Endothelial cell of umbilical vein (primary cell): ENCODE results near the gene CNFN. TPM values are rescaled to one million over a fixed set of nuclear protein-coding genes. Genes with fewer than 3 reads are reported as not detected.

Source experiments
- BruUV-seq: library from RNA; stranded (reverse); fragments of 400-500 nt; replicated peaks from 2 replicates; lab custom pipeline; 2021; lab: Mats Ljungman, UMichigan
- CTCF ChIA-PET: fragments of 300-600, 350-600 bp; sonication (Branson Sonifier 250); formaldehyde crosslinking; loops from one replicate; lab custom pipeline; 2021; ENCODE audit warnings: antibody characterized with exemption, inconsistent platforms; lab: Charles Lee
- POLR2A ChIA-PET: fragments of 300-600, 350-600 bp; sonication (Branson Sonifier 250); formaldehyde crosslinking; loops from one replicate; lab custom pipeline; 2021; ENCODE audit warnings: antibody characterized with exemption, inconsistent platforms; lab: Charles Lee
- DNase-seq: peaks from one replicate; pipeline ENCODE4 v3.0.0-alpha.2; 2011; ENCODE audit warnings: low read depth, low spot score
- FAIRE-seq: peaks from 2 replicates; lab custom pipeline; 2011; peaks lifted over from hg19 to GRCh38; lab: Jason Lieb, UNC
- H2AFZ ChIP-seq: 2 replicates; pipeline ENCODE4 v1.6.0; 2012; ENCODE audit warnings: low read depth, low read length, control low read depth, inconsistent platforms
- H3K27ac ChIP-seq: 2 replicates; pipeline ENCODE4 v1.5.1; 2011; ENCODE audit warnings: low read depth, mild to moderate bottlenecking, control low read depth, low read length, moderate library complexity; ENCODE audit not compliant: insufficient read depth
- H3K27me3 ChIP-seq, 2 experiments: 2 replicates each; pipeline versions ENCODE4 v1.6.0 to v1.6.1; 2011; ENCODE audit warnings: low read length in 2 of 2, mixed read lengths in 1 of 2; ENCODE audit not compliant: control insufficient read depth in 2 of 2, insufficient read depth in 2 of 2
- H3K36me3 ChIP-seq, 2 experiments: 2 replicates in 1 of 2; 3 replicates in 1 of 2; pipeline ENCODE4 v1.5.1; 2011; ENCODE audit warnings: low read length in 2 of 2, mild to moderate bottlenecking in 1 of 2, moderate library complexity in 1 of 2; ENCODE audit not compliant: control insufficient read depth in 2 of 2, insufficient read depth in 2 of 2; ENCODE audit errors: extremely low read depth in 1 of 2
- H3K4me1 ChIP-seq: 3 replicates; pipeline ENCODE4 v1.5.1; 2011; ENCODE audit warnings: mild to moderate bottlenecking, low read length; ENCODE audit not compliant: control insufficient read depth, insufficient read depth; ENCODE audit errors: extremely low read depth
- H3K4me2 ChIP-seq: 2 replicates; pipeline ENCODE4 v1.6.1; 2011; ENCODE audit warnings: low read length, control low read depth, mixed read lengths; ENCODE audit not compliant: insufficient read depth
- H3K4me3 ChIP-seq, 3 experiments: fragments of 200-600 bp in 1 of 3; sonication (generic), shearing (Covaris generic) in 1 of 3; replicated peaks in 1 of 3; 2 replicates each; pipeline ENCODE4 v1.5.1; 2011 to 2016; ENCODE audit warnings: control low read depth in 3 of 3, low read length in 3 of 3, mild to moderate bottlenecking in 2 of 3, inconsistent platforms in 1 of 3, low read depth in 1 of 3, moderate library complexity in 1 of 3; ENCODE audit not compliant: insufficient read depth in 1 of 3
- H3K79me2 ChIP-seq: 2 replicates; pipeline ENCODE4 v1.6.0; 2012; ENCODE audit warnings: low read length, inconsistent platforms; ENCODE audit not compliant: control insufficient read depth, insufficient read depth
- H3K9ac ChIP-seq: replicated peaks from 2 replicates; pipeline ENCODE3; 2011; ENCODE audit warnings: low read length, control low read depth; ENCODE audit not compliant: insufficient read depth; ENCODE audit errors: extremely low read depth
- H3K9me1 ChIP-seq: replicated peaks from 3 replicates; pipeline ENCODE4 v1.6.0; 2011; ENCODE audit warnings: mild to moderate bottlenecking, low read length; ENCODE audit not compliant: control insufficient read depth, insufficient read depth; ENCODE audit errors: extremely low read depth
- H3K9me3 ChIP-seq: replicated peaks from 2 replicates; pipeline ENCODE4 v1.5.1; 2012; ENCODE audit warnings: low read length, inconsistent platforms; ENCODE audit not compliant: control insufficient read depth, insufficient read depth
- H4K20me1 ChIP-seq: replicated peaks from 2 replicates; pipeline ENCODE3; 2011; ENCODE audit warnings: mild to moderate bottlenecking, low read length; ENCODE audit not compliant: control insufficient read depth, insufficient read depth; ENCODE audit errors: extremely low read depth
- EZH2 ChIP-seq: IDR thresholded peaks from 2 replicates; pipeline ENCODE4 v1.6.1; 2012; ENCODE audit warnings: borderline replicate concordance, low read depth, mild to moderate bottlenecking, moderate library complexity, low read length, inconsistent platforms; ENCODE audit not compliant: severe bottlenecking
- FOS ChIP-seq: IDR thresholded peaks from 2 replicates; pipeline ENCODE4 v1.6.1; 2011; ENCODE audit warnings: mild to moderate bottlenecking, low read length, moderate library complexity, borderline replicate concordance; ENCODE audit not compliant: insufficient read depth
- GATA2 ChIP-seq: IDR thresholded peaks from 2 replicates; pipeline ENCODE4 v1.7.0; 2011; ENCODE audit warnings: low read depth, mild to moderate bottlenecking, moderate library complexity, mixed read lengths, low read length; ENCODE audit not compliant: insufficient read length, insufficient read depth
- JUN ChIP-seq: IDR thresholded peaks from 2 replicates; pipeline ENCODE4 v1.6.1; 2011; ENCODE audit warnings: borderline replicate concordance, low read depth; ENCODE audit not compliant: insufficient read length, insufficient read depth
- MYC ChIP-seq: IDR thresholded peaks from one replicate; pipeline ENCODE4 v1.6.1; 2011; ENCODE audit warnings: mild to moderate bottlenecking, low read depth, low read length
- POLR2A ChIP-seq: IDR thresholded peaks from 2 replicates; pipeline ENCODE4 v1.6.1; 2012; ENCODE audit warnings: low read depth, mild to moderate bottlenecking, control low read depth, low read length
- POLR2AphosphoS5 ChIP-seq: IDR thresholded peaks from 2 replicates; pipeline ENCODE4 v1.6.1; 2012; ENCODE audit warnings: low read depth, mild to moderate bottlenecking, control low read depth, low read length, moderate library complexity; ENCODE audit not compliant: insufficient read depth
- dilution Hi-C: fragments of 300-500 bp; cut with MboI; formaldehyde crosslinking; loops from one replicate; pipeline ENCODE4 v1.15.0; 2019; ENCODE audit warnings: low sequenced_read_pairs; ENCODE audit not compliant: extremely low pct_ligation_motif_present
- intact Hi-C: fragments of 100-400 bp; cut with micrococcal nuclease; formaldehyde crosslinking; loops from one replicate; pipeline ENCODE4 v1.10.0; 2022
- polyA plus RNA-seq, 4 experiments: library from polyadenylated mRNA; depleted of rRNA in 3 of 4; stranded (reverse) in 3 of 4; unstranded in 1 of 4; fragments of >200 nt; gene quantifications; 2 replicates each; pipeline versions ENCODE4 v1.2.1 to v1.2.3, GENCODE V29; 2011 to 2012; ENCODE audit warnings: missing spikeins in 1 of 4
- total RNA-seq: library from RNA; stranded (reverse); gene quantifications from 2 replicates; pipeline ENCODE4 v1.2.3, GENCODE V29; 2021
- TF ChIP-seq, protein P1 (sequence below): IDR thresholded peaks from 2 replicates; pipeline ENCODE4 v1.6.1; 2011; ENCODE audit not compliant: insufficient read depth, insufficient read length
- TF ChIP-seq, protein P2 (sequence below), 2 donors: IDR thresholded peaks; 1 replicate in 1 of 2; 2 replicates in 1 of 2; pipeline ENCODE4 v1.5.1; 2011; ENCODE audit warnings: low read length in 2 of 2, mild to moderate bottlenecking in 2 of 2, moderate library complexity in 2 of 2, control low read depth in 1 of 2, inconsistent platforms in 1 of 2, low read depth in 1 of 2; ENCODE audit not compliant: insufficient read depth in 1 of 2; ENCODE audit errors: extremely low read depth in 1 of 2

Gene CNFN
- total and polyA plus RNA-seq, 2 donors (not counting 3 experiments of a cell fraction or from before 2014, with no cell fraction given), result 0.23 to 0.73 TPM

DNA sequence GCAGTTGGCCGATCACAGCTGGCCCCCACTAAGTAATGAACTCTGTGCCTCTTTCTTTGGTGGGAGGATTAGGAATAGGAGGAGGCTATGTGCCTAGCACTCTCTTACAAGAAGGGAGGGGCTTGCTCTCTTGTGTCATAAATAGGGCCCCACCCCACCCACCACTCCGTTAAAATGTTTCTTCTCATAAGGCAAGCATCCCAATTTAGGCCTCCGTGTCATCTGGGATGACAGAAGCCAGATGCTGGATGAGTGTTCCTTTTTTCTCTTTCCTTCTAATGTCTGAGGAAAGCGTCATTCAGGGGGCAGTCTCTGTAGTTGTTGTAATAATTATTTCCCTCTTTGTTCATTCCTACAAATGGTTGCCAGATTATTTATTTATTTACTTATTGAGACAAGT, 37.2 kb upstream of the CNFN start, which contains the start of gene LIPE:
Gene LIPE, minus strand, starts transcription at position 76 of the 400 bp plus-strand sequence. CDS start 239 bp downstream, outside the sequence.
- Histone ChIP-seq H3K27me3 (no peaks in the 10 kb centered on the region), H3K4me2 (no peak within 1 kb of the TSS), H4K20me1 (no peaks in the 10 kb centered on the region), H3K27ac (no peak within 1 kb of the TSS), H3K4me3 (no peak within 1 kb of the TSS), H3K9ac (no peak within 1 kb of the TSS), H3K79me2 (no peaks in the 10 kb centered on the region), H3K9me1 (no peaks in the 10 kb centered on the region), H3K9me3 (no peaks in the 10 kb centered on the region), H2AFZ (no peak within 1 kb of the TSS), H3K36me3 (no peaks in the 10 kb centered on the region), H3K4me1 (peaks cover 17% of the 10 kb centered on the region)
- no TSS peak for BruUV-seq
- POLR2A ChIA-PET, result no interaction called here
- CTCF ChIA-PET, result interaction anchor here (4.3 kb wide), 1 partner anchor 11 kb away, joined by 22 read pairs; no protein-coding TSS in a partner anchor
- DNase-seq, result no peak
- dilution Hi-C loops, result no loop called here
- no peak for FAIRE-seq
- no peak for TF ChIP-seq FOS
- no peak for TF ChIP-seq JUN
- no peak for TF ChIP-seq EZH2
- TF ChIP-seq MYC, result no peak
- no peak for TF ChIP-seq GATA2
- TF ChIP-seq, protein P1, sequence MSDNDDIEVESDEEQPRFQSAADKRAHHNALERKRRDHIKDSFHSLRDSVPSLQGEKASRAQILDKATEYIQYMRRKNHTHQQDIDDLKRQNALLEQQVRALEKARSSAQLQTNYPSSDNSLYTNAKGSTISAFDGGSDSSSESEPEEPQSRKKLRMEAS, result no peak
- TF ChIP-seq POLR2A, result no peak
- no peak for TF ChIP-seq POLR2AphosphoS5
- TF ChIP-seq, protein P2, sequence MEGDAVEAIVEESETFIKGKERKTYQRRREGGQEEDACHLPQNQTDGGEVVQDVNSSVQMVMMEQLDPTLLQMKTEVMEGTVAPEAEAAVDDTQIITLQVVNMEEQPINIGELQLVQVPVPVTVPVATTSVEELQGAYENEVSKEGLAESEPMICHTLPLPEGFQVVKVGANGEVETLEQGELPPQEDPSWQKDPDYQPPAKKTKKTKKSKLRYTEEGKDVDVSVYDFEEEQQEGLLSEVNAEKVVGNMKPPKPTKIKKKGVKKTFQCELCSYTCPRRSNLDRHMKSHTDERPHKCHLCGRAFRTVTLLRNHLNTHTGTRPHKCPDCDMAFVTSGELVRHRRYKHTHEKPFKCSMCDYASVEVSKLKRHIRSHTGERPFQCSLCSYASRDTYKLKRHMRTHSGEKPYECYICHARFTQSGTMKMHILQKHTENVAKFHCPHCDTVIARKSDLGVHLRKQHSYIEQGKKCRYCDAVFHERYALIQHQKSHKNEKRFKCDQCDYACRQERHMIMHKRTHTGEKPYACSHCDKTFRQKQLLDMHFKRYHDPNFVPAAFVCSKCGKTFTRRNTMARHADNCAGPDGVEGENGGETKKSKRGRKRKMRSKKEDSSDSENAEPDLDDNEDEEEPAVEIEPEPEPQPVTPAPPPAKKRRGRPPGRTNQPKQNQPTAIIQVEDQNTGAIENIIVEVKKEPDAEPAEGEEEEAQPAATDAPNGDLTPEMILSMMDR (IDR thresholded peaks at IDR 0.05; ENCODE audit: extremely low read depth in 1 of 2, insufficient read depth in 1 of 2, low read depth in 1 of 2, low read length in 2 of 2), result no peak
- intact Hi-C loops, result no loop called here
